SK-N-SH treated with all-trans-retinoic acid at 6 μM for 48 hours (cell line): ENCODE measurements around the gene ISG15.

Source experiments
- ATAC-seq: fragments of 200-7000 bp; cut with Tn5 transposase; 3 replicates; pipeline ENCODE4 v1.9.1; 2020; ENCODE audit warnings: mild to moderate bottlenecking, moderate library complexity
- BACH2 ChIP-seq: fragments of 250-450 bp; sonication (Bioruptor Pico); IDR thresholded peaks from 2 replicates; pipeline ENCODE4 v1.9.0; 2021; ENCODE audit warnings: mild to moderate bottlenecking, borderline replicate concordance
- CSDC2 ChIP-seq: fragments of 250-450 bp; sonication (Bioruptor Pico); IDR thresholded peaks from 2 replicates; pipeline ENCODE4 v1.5.0; 2020; ENCODE audit warnings: mild to moderate bottlenecking, moderate library complexity
- ESRRG ChIP-seq: fragments of 250-450 bp; sonication (Bioruptor Pico); IDR thresholded peaks from 2 replicates; pipeline ENCODE4 v1.6.1; 2021; ENCODE audit warnings: mild to moderate bottlenecking
- ISL1 ChIP-seq: fragments of 250-450 bp; sonication (Bioruptor Pico); IDR thresholded peaks from 2 replicates; pipeline ENCODE4 v2.1.2; 2022; ENCODE audit warnings: mild to moderate bottlenecking, moderate library complexity
- OSR1 ChIP-seq: fragments of 250-450 bp; sonication (Bioruptor Pico); IDR thresholded peaks from 2 replicates; pipeline ENCODE4 v1.8.0; 2022; ENCODE audit warnings: moderate library complexity, mild to moderate bottlenecking, inconsistent platforms
- PATZ1 ChIP-seq: fragments of 250-450 bp; sonication (Bioruptor Pico); IDR thresholded peaks from 2 replicates; pipeline ENCODE4 v1.8.0; 2020; ENCODE audit warnings: mild to moderate bottlenecking, moderate library complexity, borderline replicate concordance
- POU6F1 ChIP-seq: fragments of 250-450 bp; sonication (Bioruptor Pico); IDR thresholded peaks from 2 replicates; pipeline ENCODE4 v1.8.0; 2021; ENCODE audit warnings: low read depth, mild to moderate bottlenecking, moderate library complexity, borderline replicate concordance
- PPARA ChIP-seq: fragments of 250-450 bp; sonication (Bioruptor Pico); IDR thresholded peaks from 2 replicates; pipeline ENCODE4 v1.5.0; 2020; ENCODE audit warnings: mild to moderate bottlenecking, borderline replicate concordance
- RARB ChIP-seq: fragments of 250-450 bp; sonication (Bioruptor Pico); IDR thresholded peaks from 2 replicates; pipeline ENCODE4 v1.8.0; 2021; ENCODE audit warnings: mild to moderate bottlenecking, moderate library complexity
- SNAI2 ChIP-seq: fragments of 250-450 bp; sonication (Bioruptor Pico); IDR thresholded peaks from 2 replicates; pipeline ENCODE4 v1.5.0; 2020; ENCODE audit warnings: mild to moderate bottlenecking, moderate library complexity
- TCF4 ChIP-seq: fragments of 250-450 bp; sonication (Bioruptor Pico); IDR thresholded peaks from 2 replicates; pipeline ENCODE4 v1.8.0; 2021; ENCODE audit warnings: mild to moderate bottlenecking, moderate library complexity, borderline replicate concordance
- TOX ChIP-seq: fragments of 250-450 bp; sonication (Bioruptor Pico); IDR thresholded peaks from 2 replicates; pipeline ENCODE4 v1.8.0; 2021; ENCODE audit warnings: mild to moderate bottlenecking, moderate library complexity, borderline replicate concordance
- ZC3H10 ChIP-seq: fragments of 250-450 bp; sonication (Bioruptor Pico); IDR thresholded peaks from 2 replicates; pipeline ENCODE4 v1.5.1; 2021; ENCODE audit warnings: mild to moderate bottlenecking, moderate library complexity
- ZFP3 ChIP-seq: fragments of 250-450 bp; sonication (Bioruptor Pico); IDR thresholded peaks from 2 replicates; pipeline ENCODE4 v1.5.0; 2020; ENCODE audit warnings: mild to moderate bottlenecking, moderate library complexity
- ZFP30 ChIP-seq: fragments of 450-650 bp; formaldehyde crosslinking; IDR thresholded peaks from 2 replicates; pipeline ENCODE4 v1.5.0; 2022; ENCODE audit warnings: mild to moderate bottlenecking, moderate library complexity
- ZNF565 ChIP-seq: fragments of 450-650 bp; formaldehyde crosslinking; conservative IDR thresholded peaks from 2 replicates; pipeline ENCODE4 v1.5.0; 2020; ENCODE audit warnings: low read depth, mild to moderate bottlenecking, moderate library complexity
- ZNF70 ChIP-seq: fragments of 450-650 bp; formaldehyde crosslinking; IDR thresholded peaks from 2 replicates; pipeline ENCODE4 v1.5.0; 2020; ENCODE audit warnings: mild to moderate bottlenecking, moderate library complexity
- TF ChIP-seq, protein P1 (sequence below): fragments of 250-450 bp; sonication (Bioruptor Pico); IDR thresholded peaks from 2 replicates; pipeline ENCODE4 v1.5.0; 2020; ENCODE audit warnings: mild to moderate bottlenecking, moderate library complexity
- TF ChIP-seq, protein P2 (sequence below): fragments of 250-450 bp; sonication (Bioruptor Pico); IDR thresholded peaks from 2 replicates; pipeline ENCODE4 v1.5.1; 2021; ENCODE audit warnings: mild to moderate bottlenecking, moderate library complexity

Gene ISG15

GRCh38 chr1:1037366-1038327 is 24.4 kb downstream of the ISG15 start (continued):
- TF ChIP-seq, protein P1, sequence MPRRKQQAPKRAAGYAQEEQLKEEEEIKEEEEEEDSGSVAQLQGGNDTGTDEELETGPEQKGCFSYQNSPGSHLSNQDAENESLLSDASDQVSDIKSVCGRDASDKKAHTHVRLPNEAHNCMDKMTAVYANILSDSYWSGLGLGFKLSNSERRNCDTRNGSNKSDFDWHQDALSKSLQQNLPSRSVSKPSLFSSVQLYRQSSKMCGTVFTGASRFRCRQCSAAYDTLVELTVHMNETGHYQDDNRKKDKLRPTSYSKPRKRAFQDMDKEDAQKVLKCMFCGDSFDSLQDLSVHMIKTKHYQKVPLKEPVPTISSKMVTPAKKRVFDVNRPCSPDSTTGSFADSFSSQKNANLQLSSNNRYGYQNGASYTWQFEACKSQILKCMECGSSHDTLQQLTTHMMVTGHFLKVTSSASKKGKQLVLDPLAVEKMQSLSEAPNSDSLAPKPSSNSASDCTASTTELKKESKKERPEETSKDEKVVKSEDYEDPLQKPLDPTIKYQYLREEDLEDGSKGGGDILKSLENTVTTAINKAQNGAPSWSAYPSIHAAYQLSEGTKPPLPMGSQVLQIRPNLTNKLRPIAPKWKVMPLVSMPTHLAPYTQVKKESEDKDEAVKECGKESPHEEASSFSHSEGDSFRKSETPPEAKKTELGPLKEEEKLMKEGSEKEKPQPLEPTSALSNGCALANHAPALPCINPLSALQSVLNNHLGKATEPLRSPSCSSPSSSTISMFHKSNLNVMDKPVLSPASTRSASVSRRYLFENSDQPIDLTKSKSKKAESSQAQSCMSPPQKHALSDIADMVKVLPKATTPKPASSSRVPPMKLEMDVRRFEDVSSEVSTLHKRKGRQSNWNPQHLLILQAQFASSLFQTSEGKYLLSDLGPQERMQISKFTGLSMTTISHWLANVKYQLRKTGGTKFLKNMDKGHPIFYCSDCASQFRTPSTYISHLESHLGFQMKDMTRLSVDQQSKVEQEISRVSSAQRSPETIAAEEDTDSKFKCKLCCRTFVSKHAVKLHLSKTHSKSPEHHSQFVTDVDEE (CRISPR knock-in tag): no peak
- TF ChIP-seq OSR1 (CRISPR knock-in tag): no peak
- TF ChIP-seq RARB (CRISPR knock-in tag): no peak

DNA sequence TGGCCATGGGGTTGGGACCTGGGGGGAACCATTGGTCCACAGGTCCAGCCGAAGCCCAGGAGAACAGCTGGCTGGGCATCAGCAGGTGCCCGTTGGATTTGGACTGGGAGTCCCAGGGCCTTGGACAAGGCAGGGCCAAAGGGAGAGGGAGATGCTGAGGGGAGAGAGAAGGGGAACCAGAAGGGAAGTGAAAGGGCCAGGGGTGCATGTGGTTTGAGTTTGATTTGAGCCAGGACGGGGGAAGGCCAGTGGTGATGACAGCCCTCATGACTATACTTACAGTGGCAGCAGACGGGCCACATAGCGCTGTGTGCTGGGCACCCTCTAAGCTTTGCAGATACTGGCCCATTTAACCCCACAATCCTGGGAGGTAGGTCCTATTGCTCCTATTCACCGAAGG is 25.4 kb downstream of the ISG15 start:
- ATAC-seq: no peak
- TF ChIP-seq BACH2 (CRISPR knock-in tag): no peak
- no peak for TF ChIP-seq POU6F1 (CRISPR knock-in tag)
- TF ChIP-seq ZFP30 (CRISPR knock-in tag): no peak
- no peak for TF ChIP-seq TCF4 (CRISPR knock-in tag)
- TF ChIP-seq ESRRG (CRISPR knock-in tag): no peak
- no peak for TF ChIP-seq ZC3H10
- TF ChIP-seq TOX (CRISPR knock-in tag): no peak
- no peak for TF ChIP-seq CSDC2 (CRISPR knock-in tag)
- no peak for TF ChIP-seq ISL1 (CRISPR knock-in tag)
- no peak for TF ChIP-seq RARB (CRISPR knock-in tag)
- TF ChIP-seq OSR1 (CRISPR knock-in tag): no peak
- TF ChIP-seq, protein P2, sequence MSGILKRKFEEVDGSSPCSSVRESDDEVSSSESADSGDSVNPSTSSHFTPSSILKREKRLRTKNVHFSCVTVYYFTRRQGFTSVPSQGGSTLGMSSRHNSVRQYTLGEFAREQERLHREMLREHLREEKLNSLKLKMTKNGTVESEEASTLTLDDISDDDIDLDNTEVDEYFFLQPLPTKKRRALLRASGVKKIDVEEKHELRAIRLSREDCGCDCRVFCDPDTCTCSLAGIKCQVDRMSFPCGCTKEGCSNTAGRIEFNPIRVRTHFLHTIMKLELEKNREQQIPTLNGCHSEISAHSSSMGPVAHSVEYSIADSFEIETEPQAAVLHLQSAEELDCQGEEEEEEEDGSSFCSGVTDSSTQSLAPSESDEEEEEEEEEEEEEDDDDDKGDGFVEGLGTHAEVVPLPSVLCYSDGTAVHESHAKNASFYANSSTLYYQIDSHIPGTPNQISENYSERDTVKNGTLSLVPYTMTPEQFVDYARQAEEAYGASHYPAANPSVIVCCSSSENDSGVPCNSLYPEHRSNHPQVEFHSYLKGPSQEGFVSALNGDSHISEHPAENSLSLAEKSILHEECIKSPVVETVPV (CRISPR knock-in tag): no peak
- no peak for TF ChIP-seq ZNF70 (CRISPR knock-in tag)
- no peak for TF ChIP-seq ZFP3 (CRISPR knock-in tag)
- no peak for TF ChIP-seq PPARA (CRISPR knock-in tag)
- no peak for TF ChIP-seq PATZ1 (CRISPR knock-in tag)
- TF ChIP-seq SNAI2 (CRISPR knock-in tag): no peak
- TF ChIP-seq ZNF565 (CRISPR knock-in tag): no peak

DNA sequence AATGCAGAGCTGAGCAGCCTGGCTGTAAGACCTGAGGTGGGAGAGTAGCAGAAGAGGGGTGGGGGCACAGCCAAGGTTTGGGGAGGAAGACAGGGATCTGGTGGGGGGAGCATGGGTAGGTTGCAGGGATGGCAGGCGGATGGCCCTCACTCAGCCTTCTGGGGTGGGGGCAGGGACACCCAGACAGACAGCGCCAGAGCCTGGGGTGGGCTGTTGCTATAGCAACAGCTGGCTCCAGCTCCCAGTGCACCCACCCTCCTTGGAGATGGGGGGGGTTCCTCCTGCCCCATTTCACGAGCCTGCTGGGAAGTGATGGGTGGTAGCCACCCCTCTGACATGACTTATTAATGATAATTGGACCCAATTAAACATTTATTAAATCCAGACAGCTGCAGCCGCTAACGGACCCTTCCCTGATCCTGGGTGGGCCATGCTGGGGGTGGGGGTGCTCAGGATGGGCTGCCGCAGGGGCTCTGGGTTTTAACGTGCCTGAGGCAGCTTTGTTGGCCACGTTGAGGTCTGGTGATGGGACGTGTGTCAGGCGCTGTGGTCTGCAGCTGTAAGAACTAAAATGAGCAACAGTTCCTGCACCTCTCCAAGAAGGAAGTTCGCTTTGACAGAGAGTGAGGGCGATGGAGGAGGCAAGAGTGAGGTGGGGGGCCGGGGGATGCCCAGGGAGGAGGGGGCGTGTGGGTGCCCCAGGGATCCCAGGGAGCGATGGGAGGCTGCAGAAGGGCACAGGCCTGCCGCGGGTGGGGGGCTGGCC is 26.0 kb downstream of the ISG15 start:
- TF ChIP-seq, protein P2 (CRISPR knock-in tag): no peak
- TF ChIP-seq TOX (CRISPR knock-in tag) (no peak), ZNF565 (CRISPR knock-in tag) (no peak), CSDC2 (CRISPR knock-in tag) (no peak)
- TF ChIP-seq, all 23 proteins: peak for 0
- ATAC-seq: no peak
